ENCODE results near the gene WWOX. TPM values are rescaled to one million over a fixed set of nuclear protein-coding genes. Genes with fewer than 3 reads are reported as not detected.
"Not testable (repeated sequence)": the region's sequence is repeated elsewhere in the genome, so short reads cannot be mapped to it uniquely, and the experiment has no call there.

The WWOX gene
- total RNA-seq, 2 donors from 2014 or later, result 10.6 to 13.1 TPM

DNA sequence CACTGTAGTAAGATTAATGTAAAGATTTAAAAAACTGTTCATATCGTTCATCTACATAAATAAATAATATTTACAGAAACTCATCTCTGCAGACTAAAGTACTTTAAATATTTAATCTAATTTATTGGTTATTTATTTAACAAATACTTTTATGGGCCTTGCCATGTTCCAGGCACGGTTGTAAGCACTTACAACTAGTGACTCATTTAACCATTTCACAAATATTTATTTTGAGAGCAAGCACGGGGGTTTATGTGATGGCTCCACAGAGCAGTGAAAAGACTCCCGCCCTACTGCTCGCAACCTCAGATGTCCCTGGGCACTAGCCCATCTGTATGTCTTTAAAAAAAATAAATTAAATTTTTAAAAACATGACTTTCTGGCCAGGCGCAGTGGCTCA is 575.9 kb downstream of the WWOX start:
- ATAC-seq (no peak), DNase-seq (no peak)
- intact Hi-C loops (cut with DNase I, micrococcal nuclease), result no loop called here

- ATAC-seq (no peak), DNase-seq (no peak)
- intact Hi-C loops (cut with DNase I, micrococcal nuclease), result no loop called here
These were observed 576.7 kb downstream of the WWOX start for GRCh38 chr16:78675951-78676792.

DNA sequence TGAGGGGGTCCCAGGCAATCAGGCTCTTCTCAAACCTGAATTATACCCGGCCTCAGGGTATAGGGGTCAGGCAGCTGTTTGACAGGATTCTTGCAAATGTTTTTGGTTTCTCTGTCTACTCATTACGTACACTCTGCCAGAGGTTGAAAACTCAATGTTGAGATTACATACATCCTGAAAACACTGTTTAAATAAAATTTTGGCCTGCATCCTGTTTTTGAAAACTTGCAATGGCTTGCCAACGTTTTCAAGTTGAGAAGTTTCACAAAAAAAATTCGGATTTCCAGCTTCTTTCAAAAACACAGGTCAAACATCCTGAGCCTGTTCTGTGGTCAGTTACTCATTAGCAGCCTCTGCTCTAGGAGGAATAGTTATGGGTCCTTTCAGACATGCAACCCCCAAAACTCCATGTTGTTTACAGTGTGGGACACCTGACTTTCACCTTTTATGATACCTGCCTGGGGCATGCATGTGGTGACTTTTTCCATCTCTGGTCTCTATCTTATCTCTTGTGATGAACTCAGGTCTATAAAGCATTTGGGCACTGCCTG is 577.8 kb downstream of the WWOX start:
- intact Hi-C loops (cut with DNase I, micrococcal nuclease), result no loop called here
- no peak for ATAC-seq
- DNase-seq, result no peak

- ATAC-seq (no peak), DNase-seq (no peak)
- intact Hi-C loops (cut with DNase I, micrococcal nuclease), result no loop called here
These were observed 580.1 kb downstream of the WWOX start for GRCh38 chr16:78679546-78679945.

DNA sequence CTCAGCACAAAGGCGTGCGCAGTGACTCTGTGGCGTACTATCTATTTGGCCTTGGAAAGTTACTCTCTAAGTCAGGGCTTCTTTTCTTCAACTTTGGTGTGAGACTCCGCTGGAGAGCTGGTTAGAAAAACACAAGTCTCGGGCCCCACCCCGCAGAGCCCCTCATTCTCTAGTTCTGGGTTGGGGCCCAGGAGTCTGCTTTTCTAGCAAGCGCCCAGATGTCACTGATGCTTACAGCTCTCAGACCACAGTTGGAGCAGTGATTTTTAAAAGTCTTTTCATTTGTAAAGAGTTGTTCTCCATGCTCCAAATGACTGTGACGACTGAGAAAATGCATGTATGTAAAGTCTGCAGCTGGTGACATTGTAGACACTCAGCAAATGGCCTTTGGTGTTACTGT is 582.3 kb downstream of the WWOX start:
- DNase-seq (no peak), ATAC-seq (no peak)
- intact Hi-C loops (cut with DNase I, micrococcal nuclease), result no loop called here

- intact Hi-C loops (cut with DNase I, micrococcal nuclease), result no loop called here
- DNase-seq (peak in 1 of 2 donors; percentile 27), ATAC-seq (no peak)
These were observed 584.7 kb downstream of the WWOX start for GRCh38 chr16:78684030-78684611.

- no peak for ATAC-seq
- intact Hi-C loops (cut with DNase I, micrococcal nuclease), result no loop called here
- DNase-seq, result no peak
These were observed 585.4 kb downstream of the WWOX start for GRCh38 chr16:78684655-78685375.

- DNase-seq, result no peak
- intact Hi-C loops (cut with DNase I, micrococcal nuclease), result no loop called here
These were observed 587.1 kb downstream of the WWOX start for GRCh38 chr16:78686601-78687000.

GRCh38 chr16:78689028-78689427 is 589.6 kb downstream of the WWOX start:
- ATAC-seq, result no peak
- no peak for DNase-seq
- intact Hi-C loops (cut with DNase I, micrococcal nuclease), result no loop called here

More at GRCh38 chr16:78686601-78687000, 587.1 kb downstream of the WWOX start:
- ATAC-seq, result no peak

DNA sequence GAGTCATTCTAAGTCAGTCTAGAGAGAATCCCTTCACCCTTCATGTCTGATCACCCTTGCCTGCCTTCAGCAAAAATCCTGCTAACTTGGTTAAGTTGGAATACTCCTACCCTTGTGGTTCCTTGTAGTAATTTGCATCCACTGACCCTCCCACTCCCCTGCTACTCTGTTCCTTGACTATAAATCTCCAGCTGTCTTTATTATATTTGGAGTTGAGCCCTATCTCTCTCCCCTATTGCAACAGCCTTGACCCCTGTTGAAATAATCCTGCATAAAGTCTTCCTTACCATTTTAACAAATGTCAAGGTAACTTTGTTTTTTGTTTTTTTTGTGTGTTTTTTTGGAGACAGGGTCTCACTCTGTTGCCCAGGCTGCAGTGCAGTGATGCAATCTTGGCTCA is 590.1 kb downstream of the WWOX start:
- intact Hi-C loops (cut with DNase I, micrococcal nuclease), result no loop called here
- DNase-seq (no peak), ATAC-seq (no peak)

DNA sequence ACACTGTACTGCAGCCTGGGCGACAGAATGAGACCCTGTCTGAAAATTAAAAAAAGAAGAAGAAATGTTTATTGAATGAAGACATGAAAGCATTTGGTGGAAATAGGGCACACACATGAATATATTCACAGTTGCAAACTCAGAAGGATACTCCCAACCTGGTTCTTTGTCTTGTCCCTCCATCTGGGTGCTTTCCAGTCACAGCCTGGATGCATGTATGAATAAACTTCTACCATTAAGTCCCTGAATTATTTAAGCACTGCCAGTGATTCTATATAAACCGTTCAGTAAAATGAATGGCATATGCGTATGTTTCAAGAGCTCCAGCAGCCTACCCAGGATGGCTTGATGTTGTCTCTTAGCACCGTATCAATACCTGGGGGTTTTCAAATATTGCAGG is 591.1 kb downstream of the WWOX start:
- no peak for DNase-seq
- intact Hi-C loops (cut with DNase I, micrococcal nuclease), result no loop called here
- no peak for ATAC-seq

DNA sequence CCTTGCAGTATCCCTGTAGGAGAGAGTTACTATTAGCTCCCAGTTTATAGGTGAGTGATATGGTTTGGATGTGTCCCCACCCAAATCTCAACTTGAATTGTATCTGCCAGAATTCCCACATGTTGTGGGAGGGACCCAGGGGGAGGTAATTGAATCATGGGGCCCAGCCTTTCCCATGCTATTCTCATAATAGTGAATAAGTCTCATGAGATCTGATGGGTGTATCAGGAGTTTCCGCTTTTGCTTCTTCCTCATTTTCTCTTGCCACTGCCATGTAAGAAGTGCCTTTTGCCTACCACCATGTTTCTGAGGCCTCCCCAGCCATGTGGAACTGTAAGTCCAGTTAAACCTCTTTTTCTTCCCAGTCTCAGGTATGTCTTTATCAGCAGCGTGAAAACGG is 592.3 kb downstream of the WWOX start:
- ATAC-seq; intact Hi-C loops (cut with DNase I, micrococcal nuclease); DNase-seq: not testable (repeated sequence)

DNA sequence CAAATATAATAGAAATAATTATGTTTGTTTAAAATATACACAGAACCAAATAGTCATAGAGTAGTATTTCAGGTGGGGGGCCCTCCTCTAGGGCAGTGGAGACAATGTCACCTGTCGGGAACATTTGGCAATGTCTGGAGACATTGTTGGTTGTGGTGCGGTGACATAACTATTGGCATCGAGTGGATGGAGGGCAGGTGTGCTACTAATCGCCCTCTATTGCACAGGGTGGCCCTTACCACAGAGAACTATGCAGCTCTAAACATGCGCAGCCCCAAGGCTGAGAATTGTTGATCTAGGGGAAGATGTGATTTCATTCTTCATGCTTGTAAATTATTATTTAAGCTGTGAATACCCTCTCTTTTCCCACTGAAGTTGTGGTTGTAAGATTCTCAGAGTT is 594.0 kb downstream of the WWOX start:
- ATAC-seq, result no peak
- intact Hi-C loops (cut with DNase I, micrococcal nuclease), result no loop called here
- DNase-seq, result no peak

- ATAC-seq (no peak), DNase-seq (no peak)
- intact Hi-C loops (cut with DNase I, micrococcal nuclease), result no loop called here
These were observed 595.0 kb downstream of the WWOX start for GRCh38 chr16:78694414-78694813.

DNA sequence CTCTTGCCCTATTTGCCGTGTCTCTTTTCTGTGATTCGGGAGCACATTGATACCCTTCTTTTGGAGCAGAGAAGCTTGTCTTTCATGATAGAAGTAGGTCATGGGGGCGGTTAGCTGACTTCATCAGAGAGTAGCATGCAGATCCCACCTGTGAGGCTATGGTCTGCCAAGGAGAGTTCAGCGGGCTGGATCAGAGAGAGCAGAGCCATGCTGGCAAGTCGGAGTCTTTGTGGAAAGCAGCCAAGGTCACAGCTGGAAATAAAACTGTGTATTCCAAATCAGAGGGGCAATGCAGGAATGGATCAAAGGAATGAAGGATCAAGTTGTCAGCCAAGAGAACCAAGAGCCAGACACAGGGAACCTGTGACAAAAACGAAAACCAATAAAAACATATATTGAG is 595.9 kb downstream of the WWOX start:
- intact Hi-C loops (cut with DNase I, micrococcal nuclease), result no loop called here
- no peak for ATAC-seq
- no peak for DNase-seq

DNA sequence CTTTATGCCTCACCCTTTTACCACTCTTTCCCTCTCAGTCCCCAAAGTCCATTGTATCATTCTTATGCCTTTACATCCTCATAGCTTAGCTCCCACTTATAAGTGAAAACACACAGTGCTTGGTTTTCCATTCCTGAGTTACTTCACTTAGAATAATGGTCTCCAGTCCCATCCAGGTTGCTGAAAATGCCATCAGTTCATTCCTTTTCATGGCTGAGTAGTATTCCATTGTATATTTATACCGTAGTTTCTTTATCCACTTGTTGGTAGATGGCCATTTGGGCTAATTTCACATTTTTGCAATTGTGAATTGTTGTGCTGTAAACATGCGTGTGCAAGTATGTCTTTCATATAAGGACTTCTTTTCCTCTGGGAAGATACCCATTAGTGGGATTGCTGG is 597.3 kb downstream of the WWOX start:
- DNase-seq, result no peak
- no peak for ATAC-seq
- intact Hi-C loops (cut with DNase I, micrococcal nuclease), result no loop called here

DNA sequence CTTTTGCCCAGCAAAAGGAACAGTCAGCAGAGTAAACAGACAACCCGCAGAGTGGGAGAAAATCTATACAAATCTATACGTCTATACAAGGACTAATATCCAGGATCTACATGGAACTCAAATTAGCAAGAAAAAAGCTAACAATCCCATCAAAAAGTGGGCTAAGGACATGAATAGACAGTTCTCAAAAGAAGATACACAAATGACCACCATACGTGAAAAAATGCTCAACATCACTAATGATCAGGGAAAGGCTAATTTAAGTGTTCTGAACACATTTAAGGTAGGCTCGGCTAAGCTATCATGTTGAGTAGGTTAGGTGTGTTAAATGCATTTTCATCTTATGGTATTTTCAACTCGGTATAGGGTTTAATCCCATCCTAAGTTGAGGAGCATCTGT is 598.0 kb downstream of the WWOX start:
- intact Hi-C loops (cut with DNase I, micrococcal nuclease), result no loop called here
- ATAC-seq (no peak), DNase-seq (no peak)

DNA sequence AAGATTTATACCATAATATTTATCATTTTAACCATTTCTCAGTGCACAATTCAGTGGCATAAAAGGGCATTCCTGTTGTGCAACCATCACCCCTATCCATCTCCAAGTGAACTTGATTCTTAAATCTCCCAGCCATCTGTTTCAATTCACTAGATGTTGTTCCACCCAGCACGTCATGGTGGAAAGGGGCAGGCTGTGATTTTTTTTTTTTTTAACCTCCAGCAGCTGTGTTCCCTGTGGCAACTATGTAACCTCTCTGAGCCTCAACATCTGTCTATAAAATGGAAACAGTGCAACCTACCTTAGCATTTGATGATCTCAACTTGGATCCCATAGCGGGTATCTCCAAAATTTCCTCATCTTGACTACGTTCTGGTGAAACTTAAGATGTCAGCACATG is 604.5 kb downstream of the WWOX start:
- intact Hi-C loops (cut with DNase I, micrococcal nuclease), result no loop called here
- ATAC-seq (no peak), DNase-seq (no peak)

- DNase-seq, result no peak
- ATAC-seq, result no peak
- intact Hi-C loops (cut with DNase I, micrococcal nuclease), result no loop called here
These were observed 605.0 kb downstream of the WWOX start for GRCh38 chr16:78704416-78704815.

DNA sequence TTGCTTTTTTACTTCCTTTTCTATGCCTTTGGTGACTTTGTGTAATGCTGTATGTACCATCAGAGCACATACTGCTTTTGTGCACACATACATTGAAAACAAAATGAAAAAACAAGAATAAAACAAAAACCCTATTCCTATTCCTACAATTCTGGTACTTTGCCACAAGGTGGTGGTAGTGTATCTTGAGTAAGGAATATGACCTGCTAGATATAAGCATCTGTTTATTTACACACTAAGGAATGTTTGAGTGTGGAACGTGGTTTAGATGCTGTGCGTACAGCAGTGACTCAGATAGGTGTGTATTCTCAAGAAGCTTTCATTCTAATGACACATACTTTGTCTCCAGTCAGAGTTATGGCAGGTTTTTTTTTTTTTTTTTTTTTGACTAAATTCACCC is 606.2 kb downstream of the WWOX start:
- intact Hi-C loops (cut with DNase I, micrococcal nuclease), result no loop called here
- DNase-seq (no peak), ATAC-seq (peak; percentile 69)
